Measurements from ENCODE around the gene NFIA.
"Not testable (repeated sequence)": the region's sequence is repeated elsewhere in the genome, so short reads cannot be mapped to it uniquely, and the experiment has no call there.

Gene NFIA

DNA sequence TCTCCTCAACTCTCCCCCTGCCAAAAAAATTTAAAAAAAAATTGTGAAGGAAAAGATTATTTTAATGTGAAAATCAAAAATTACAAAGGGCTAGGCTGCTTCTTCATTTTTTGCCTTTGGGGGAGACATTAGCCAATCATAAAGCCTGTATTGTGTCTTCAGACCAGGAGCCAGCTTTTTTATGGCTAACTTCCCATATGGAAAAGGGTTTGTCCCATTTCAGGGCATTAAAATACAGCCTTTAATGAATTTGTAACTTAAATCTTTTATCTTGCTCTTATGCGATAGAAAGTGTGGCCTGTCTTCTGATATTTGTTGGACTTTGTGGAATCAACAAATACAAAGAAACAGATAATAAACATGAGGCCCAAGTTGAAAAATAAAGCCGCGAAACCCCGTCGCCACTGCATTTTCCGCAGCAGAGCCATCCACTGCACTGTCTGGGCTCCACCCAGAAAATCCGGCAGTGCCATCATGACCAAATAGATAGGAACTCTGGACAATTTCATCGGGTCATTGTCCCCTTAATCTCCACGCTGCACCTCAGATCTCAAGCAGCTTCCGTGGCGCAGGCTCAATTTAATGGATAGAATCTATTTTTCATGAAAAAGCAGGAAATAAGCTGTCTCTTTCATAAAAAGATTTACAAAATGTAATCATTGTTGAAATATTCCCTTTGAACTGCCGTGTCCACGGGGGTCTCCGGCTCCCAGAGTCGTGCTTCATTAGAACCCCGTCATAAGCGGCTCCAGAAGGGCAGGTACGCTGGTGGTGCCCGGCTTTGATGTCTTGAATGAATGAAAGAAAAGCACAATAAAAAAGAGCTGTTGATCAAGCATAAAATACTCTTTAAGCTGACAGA is 365.0 kb downstream of the NFIA start:
- no peak for DNase-seq

DNA sequence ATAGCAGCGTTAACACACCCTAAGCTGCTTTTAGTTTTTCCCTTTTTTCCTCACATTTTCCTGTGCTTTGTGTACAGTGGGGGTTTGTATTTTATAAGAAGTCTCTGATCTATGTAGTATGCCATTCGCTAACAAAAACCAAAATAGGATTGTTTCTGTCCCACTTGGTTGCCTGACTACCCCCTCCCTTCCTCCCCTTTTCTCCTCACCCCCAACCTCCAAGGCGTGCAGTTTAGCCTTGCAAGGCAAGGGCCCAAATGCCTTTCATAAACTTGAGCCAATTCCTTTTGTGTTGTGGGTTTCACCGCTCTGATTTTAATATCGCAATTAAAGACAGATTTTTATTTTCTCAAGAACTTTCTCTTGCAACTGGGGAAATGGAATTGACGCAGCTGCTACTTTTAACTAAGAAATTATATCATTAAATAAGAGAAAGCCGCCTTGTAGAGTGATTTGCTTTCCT is 365.6 kb downstream of the NFIA start:
- no peak for DNase-seq

DNA sequence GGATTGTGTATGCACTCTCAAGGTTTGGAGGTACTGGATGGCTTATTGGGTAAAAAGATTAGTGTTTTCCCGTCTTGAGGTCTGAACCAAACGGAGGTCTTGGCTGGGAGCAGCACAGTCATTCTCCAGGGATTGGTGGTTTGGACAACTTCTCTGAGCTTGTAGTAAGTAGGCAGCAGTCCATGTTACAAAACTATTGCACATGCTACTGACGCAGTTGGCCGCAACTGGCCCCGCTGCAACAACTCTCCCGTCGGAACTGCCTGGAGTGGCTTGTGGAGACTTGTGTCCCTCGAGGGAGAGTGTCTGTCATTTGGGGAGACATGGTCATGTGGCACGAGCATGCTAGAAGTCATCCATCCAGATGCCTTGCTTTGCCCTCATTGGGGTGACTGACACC is 366.6 kb downstream of the NFIA start:
- DNase-seq, result no peak

- DNase-seq, result no peak
These were observed 367.0 kb downstream of the NFIA start for GRCh38 chr1:61449410-61449809.

- no peak for DNase-seq
These were observed 368.1 kb downstream of the NFIA start for GRCh38 chr1:61450454-61450853.

DNA sequence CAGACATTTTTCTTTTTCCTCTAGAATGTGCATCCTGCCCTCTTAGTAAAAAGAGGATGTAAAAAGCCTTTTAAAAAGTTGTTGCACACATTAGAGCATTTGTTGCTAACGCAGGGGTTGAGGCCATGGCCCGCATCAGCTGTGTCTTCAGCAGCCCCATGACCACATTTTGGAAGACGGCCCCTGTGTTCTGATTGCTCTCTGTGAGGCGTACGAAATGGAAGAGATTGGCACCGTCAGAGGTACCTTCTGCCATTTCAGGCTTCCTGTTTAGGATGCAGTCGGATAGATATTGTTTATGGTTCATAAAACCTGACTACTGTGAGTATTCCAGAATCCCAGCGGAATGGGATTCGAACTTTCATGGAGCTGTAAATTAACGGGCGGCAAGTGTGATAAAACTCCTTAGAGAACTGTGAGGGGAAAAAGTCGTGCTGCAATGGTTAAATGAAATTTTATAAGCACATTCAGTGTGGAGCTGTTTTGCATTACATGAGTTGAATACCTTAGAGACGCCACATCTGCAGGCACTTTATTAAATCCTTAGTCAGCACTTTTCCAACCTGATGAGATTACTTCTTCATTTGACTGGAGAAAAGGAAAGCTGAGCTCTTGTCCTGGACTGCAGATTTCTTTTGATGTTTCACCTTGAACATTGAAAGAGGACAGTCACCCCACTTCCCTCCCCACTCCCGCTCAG is 368.7 kb downstream of the NFIA start:
- no peak for DNase-seq

GRCh38 chr1:61451572-61451968 is 369.2 kb downstream of the NFIA start:
- no peak for DNase-seq

DNA sequence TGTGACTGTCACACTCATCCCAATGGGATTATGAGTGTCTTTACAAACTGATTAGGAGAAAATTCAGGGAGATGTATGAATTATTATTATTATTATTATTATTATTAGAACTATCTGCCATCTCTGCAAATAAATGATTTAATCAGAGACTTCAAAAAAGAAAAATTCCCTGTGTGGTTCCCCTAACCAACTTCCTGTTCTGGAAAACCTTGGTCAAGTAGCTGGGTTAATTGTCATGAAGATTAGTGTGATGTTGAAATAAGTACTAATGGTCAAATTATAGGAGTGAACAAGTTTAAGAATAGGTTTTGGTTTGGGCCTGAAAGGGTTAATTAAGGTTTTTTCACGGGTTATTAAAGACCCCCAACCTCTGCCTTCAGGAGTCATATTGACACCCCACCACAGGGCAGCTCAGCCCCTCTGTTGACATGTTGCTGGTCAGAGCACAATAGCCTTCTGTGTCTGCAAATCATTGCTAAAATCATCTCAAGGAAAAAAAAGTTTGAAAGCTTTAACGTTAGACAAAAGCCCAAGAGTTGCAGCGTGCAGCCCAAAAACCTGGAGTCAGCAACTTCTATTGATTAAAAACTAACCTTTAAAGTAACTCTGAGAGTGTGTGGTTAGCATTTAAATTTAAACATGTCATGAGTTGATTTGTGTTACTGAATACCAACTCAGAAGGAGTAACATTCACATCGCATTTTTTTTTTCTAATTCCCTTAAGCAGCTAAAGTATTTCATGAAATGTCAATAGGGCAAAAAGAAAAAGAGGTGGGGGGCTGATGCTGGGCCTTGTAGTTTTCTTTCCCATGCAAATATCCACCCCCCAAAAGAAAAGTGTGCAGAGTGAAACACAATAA is 370.0 kb downstream of the NFIA start:
- no peak for DNase-seq

DNA sequence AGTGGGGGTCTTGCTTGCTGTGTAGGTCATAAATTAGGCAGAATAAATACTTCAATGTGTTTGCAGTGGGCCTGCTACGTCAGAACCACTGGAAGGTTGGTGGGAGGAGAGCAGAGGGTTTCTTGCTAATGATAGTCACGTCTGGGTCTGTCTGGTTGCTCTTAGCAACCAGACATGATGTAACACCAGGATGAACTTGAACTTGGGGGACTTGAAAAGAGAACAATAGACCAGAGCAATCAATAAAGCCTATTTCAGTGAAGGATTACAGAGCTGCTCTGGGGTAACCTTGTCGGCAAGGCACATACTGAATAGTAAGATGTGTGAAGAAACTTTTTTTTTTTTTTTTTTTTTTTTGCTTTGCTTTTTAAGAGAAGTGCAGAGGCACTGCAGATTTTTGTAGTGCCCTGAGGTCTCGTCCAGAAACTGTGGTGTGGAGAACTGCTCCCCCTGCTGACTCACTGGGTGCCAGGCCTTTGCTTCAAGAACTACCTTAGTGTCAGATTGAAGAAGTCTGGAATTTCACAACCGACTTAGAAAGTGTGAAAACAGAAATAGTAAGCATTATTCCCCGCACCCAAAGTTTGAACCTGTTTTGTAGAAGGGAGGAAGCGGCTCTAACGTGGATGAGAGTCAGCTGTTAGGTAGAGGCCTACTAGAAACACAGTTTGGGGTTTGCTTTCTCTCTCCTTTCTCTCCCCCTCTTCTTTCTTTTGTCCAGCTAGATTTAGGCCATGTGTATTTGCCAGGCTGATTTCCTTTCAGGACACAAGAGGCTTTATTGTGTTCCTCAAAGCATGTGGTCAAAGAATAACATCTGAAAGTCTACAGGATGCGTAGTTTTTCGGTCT is 371.0 kb downstream of the NFIA start:
- peak; percentile 71 for DNase-seq

DNA sequence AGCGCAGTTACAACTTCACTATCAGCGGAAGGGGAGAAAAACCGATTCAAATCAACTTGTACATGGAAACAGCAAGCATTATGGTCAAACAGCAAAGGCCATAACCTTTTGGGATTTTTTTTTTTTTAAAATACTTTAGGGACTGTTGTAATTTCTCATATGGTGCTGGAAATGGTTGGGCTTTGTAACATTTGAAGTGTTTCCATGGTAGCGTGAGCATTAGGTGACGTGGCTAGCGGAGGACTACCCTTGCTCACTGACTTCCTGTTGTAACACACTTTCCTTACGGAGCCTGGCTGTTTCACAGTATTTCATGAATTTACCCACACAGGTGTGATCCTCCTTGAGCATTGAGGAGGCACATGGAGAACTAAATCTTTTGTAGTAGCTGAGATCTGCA is 373.0 kb downstream of the NFIA start:
- no peak for DNase-seq

DNA sequence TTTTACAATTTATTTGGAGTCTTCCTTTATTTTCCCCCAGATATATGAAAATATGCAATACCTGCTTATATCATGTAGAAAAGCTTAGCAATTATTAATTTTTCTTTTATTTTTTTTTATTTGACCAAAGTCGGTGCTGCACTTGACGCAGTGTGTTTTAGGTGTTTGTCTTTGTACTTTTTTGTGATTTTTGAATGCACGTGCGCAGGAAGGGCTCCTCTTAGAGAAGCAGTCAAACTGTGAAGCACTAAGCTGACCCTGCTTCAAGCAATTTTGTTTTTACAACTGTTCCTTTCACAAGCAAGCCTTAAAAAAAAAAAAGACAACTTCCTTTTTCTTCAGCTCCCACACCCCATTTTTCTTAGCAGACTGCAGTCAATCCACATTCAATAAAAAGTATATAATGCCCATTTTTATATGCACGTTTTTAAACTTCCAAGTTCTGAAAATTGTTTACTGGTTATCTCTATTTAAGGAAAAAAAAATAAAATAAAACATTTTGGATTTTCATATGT is 375.2 kb downstream of the NFIA start:
- no peak for DNase-seq

DNA sequence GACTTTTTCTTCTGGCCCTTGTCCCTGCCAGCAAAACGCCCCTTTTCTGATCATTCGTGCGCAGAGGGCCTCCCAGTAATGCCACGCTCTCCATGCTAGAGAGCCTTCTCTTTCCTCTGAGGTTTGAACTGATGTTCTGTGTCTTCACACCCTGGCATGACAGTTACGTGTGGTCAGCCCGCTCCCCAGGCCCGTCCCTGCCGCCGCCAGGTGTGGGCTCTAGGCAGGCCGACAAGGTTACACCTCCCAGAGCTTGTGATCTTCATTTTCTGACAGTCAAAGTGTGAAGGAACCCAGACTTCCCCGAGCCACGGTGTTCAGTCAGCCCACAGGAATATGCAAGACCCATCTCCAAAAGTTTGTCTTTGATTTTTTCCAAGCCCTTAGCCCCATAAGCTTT is 377.0 kb downstream of the NFIA start:
- DNase-seq, result no peak

DNA sequence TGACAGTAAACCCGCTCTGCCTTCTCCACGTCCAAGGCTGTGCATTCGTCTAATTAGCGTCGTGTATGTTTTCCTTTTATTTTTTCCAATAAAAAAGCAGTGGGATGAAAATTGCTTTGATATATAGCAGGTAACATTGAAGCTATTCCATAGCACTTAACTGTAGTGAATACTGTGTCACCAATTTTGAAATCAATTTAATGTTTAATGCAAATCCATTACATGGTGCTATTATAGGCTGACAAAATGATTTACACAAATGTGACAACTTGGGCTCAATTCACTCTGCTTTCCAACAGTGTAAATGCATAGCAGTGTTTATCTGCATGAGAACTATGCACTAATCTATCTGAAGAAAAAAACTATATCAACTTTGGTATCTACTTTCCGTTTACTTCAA is 377.8 kb downstream of the NFIA start:
- no peak for DNase-seq

DNA sequence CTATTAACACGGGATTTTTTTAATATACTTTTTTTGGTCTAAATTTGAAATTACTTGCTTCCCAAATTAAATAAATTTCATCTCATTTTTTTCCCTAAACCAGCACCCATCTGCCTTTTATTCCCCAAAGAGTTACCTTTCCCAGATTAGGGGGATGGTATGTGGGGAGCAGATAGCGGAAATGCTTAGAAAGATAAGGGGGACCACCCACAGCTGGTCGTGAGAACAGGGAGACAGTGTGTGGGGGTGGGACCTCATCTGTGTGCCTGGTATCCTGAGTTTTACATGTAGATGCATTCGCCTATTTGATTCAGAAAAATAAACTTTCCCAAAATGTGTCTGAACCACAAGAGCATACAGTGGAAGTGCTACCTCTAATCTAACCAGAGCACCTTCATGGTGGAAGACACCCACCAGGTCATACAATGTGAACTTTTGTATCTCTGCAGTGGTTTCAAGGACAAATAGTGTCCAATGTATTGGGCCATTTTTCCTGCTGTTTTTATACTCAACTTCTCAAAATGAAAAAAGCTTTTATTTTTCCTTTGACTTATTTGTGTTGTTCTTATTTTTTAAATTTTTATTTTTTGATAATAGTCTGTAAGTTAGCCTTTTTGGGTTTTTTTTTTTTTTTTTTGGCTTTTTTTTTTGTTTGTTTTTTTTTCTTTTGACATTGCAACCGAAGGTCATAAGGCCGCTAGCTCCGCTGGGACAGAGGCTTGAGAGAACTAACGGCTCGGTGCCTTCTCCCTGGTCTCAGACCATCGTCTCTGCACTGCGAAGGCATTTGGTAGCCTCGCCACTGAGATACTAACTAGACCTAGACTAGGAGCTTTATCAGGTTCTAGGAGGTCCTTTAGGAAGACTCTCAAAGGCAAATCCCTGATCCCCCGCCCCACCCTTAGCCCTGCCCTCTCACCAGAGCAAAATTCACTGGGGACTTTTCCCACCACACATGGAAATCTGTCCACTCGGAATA is 379.3 kb downstream of the NFIA start:
- DNase-seq, result no peak

GRCh38 chr1:61462628-61463027 is 380.3 kb downstream of the NFIA start:
- DNase-seq, result no peak

GRCh38 chr1:61463220-61463619 is 380.9 kb downstream of the NFIA start:
- DNase-seq, result no peak

- DNase-seq, result not testable (repeated sequence)
These were observed 385.5 kb downstream of the NFIA start for GRCh38 chr1:61467836-61468235.

GRCh38 chr1:61469365-61469764 is 387.0 kb downstream of the NFIA start:
- DNase-seq, result no peak

GRCh38 chr1:61472876-61473275 is 390.5 kb downstream of the NFIA start:
- no peak for DNase-seq

- DNase-seq, result no peak
These were observed 392.0 kb downstream of the NFIA start for GRCh38 chr1:61474269-61474817.

DNA sequence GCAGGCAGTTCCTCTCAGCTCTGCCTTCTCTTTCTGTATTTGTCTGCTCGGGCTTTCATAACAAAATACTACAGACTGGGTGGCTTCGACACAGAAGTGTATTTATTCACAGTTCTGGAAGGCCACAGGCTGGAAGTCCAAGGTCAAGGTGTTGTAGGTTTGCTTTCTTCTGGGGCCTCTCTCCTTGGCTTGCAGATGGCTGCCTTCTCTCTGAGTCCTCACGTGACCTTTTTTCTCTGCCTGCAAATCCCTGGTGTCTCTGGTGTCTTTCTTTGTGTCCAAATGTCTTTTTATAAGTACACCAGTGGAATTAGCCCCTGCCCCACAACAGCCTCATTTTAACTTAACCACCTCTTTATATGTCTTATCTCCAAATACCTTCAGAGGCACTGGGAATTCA is 392.6 kb downstream of the NFIA start:
- no peak for DNase-seq
